ENCODE data around the gene TGOLN2. TPM values are rescaled to one million over a fixed set of nuclear protein-coding genes. Genes with fewer than 3 reads are reported as not detected.
"Not testable (repeated sequence)": the region's sequence is repeated elsewhere in the genome, so short reads cannot be mapped to it uniquely, and the experiment has no call there.

The TGOLN2 gene
- total RNA-seq, 1 donor from 2014 or later, result 171 TPM

GRCh38 chr2:85325466-85325811 is 2.4 kb downstream of the TGOLN2 start:
- Histone ChIP-seq H3K36me3 (peaks cover 55% of the 10 kb centered on the region), H3K4me3 (peak overlapping the region; percentile 71), H3K27me3 (ENCODE audit: low read depth) (no peaks in the 10 kb centered on the region), H3K27ac (no peak overlapping the region), H3K9me3 (no peaks in the 10 kb centered on the region), H3K4me1 (peaks cover 64% of the 10 kb centered on the region)
- intact Hi-C loops (cut with DNase I), result no loop called here
- no peak for DNase-seq
- TF ChIP-seq CTCF (IDR thresholded peaks at IDR 0.05), result no peak
- ATAC-seq, result no peak

DNA sequence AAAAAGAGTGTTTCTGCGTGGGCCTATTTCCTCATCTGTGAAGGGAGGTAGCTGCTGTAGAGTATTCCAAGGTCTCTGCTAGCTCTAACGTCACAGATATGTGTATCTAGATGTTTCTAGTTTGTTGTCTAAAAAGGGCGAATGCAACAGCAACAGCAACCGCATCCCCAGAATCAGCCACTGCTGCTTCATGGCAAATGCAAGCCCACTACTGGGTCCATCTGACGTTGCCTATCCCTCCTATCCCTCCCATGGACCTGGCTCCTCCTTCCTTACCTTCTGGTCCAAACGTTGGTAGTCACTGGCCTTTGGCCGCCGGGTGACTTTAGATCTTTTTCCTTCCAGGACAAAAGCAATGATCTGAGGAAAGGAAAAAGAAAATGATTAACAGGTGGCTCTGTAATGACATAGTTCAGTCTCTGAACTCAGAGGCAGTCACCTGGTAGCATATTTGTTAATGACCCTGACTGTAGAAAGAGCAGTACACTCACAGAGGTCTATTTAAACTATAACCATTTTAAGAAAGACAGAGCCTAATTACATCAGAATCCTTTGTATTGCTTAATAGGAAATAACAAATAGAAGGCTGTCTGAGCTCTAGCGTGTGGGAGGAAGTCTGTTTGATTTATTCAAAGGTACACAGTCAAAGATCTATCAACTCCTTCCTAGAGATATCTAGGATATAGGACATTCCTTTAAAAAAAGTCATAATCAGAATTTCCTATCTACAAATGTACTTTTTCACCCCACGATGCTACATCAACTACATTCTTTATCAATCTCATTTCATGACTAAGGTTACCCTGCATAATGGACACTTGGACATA is 2.9 kb downstream of the TGOLN2 start:
- Histone ChIP-seq H3K4me1 (peaks cover 70% of the 10 kb centered on the region), H3K27me3 (ENCODE audit: low read depth) (no peaks in the 10 kb centered on the region), H3K9me3 (no peaks in the 10 kb centered on the region), H3K36me3 (peaks cover 61% of the 10 kb centered on the region), H3K4me3 (peak overlapping the region; percentile 71), H3K27ac (no peak overlapping the region)
- DNase-seq (no peak), ATAC-seq (no peak)
- TF ChIP-seq CTCF (IDR thresholded peaks at IDR 0.05), result no peak
- intact Hi-C loops (cut with DNase I), result no loop called here

DNA sequence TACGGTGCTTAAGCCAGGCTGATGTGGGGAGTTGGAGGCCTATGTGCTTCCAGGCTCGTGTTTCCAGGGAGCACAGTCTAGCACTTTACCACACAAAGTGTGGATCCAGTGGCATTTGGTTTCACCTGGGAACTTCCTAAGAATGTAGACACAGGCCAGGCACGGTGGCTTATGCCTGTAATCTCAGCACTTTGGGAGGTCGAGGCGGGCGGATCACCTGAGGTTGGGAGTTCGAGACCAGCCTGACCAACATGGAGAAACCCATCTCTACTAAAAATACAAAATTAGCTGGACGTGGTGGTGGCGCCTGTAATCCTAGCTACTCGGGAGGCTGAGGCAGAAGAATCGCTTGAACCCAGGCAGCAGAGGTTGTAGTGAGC is 3.8 kb downstream of the TGOLN2 start:
- H3K4me3 ChIP-seq, result peak overlapping the region; percentile 0
- H3K27me3 ChIP-seq (ENCODE audit: low read depth); intact Hi-C loops (cut with DNase I); DNase-seq; H3K9me3 ChIP-seq; H3K27ac ChIP-seq; ATAC-seq: not testable (repeated sequence)
- H3K36me3 ChIP-seq, result peaks cover 69% of the 10 kb centered on the region
- H3K4me1 ChIP-seq, result peaks cover 78% of the 10 kb centered on the region

DNA sequence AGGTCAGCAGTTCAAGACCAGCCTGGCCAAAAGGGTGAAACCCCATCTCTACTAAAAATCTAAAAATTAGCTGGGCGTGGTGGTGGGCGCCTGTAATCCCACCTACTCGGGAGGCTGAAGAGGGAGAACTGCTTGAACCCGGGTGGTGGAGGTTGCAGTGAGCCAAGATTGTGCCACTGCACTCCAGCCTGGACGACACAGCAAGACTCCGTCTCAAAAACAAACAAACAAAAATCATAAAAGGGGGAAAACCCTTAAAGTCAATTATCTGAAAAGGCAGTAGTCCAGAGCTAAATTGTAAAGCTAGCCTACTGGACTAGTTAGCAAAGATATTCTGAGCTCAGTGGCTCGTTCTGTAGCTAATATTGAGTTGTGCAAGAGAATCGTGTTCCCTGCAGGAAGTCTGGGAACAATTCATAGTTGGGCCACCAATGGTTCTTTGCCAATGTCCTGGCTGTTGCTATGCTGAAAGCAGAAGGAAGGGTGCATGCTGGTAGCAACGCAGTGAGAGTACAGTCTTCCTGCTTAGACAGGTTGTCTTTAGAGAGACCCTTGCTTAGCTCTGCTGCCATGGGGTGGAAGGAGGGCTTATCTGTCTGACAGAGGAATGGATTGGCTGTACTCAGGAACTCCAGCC is 4.3 kb downstream of the TGOLN2 start:
- no peaks in the 10 kb centered on the region for H3K27me3 ChIP-seq (ENCODE audit: low read depth)
- intact Hi-C loops (cut with DNase I), result no loop called here
- no peak for ATAC-seq
- H3K4me3 ChIP-seq, result peak overlapping the region; percentile 0
- no peak for TF ChIP-seq CTCF (IDR thresholded peaks at IDR 0.05)
- H3K9me3 ChIP-seq, result no peaks in the 10 kb centered on the region
- H3K27ac ChIP-seq, result no peak overlapping the region
- DNase-seq, result no peak
- H3K36me3 ChIP-seq, result peaks cover 74% of the 10 kb centered on the region
- H3K4me1 ChIP-seq, result peaks cover 82% of the 10 kb centered on the region

DNA sequence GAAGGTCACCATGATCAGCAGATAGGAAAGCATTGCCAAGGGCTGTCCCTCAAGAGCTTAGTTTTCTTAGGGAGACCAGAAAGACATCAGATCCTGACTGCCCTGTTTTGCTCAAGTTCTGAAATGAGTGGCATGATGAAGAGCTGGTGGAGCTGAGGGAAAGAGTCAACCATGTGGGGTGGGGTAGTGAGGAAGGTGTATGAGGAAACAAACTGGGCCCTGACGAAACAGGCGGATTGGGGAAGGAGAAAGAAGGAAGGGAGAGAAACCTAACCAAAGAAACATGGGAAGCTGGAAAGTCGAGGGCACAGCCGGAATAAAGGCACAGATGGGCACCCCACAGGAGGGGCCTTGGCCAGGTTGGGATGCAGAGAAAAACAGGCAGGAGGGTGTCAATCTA is 8.0 kb downstream of the TGOLN2 start:
- Histone ChIP-seq H3K4me1 (peaks cover 69% of the 10 kb centered on the region), H3K4me3 (no peak overlapping the region), H3K36me3 (peaks cover 95% of the 10 kb centered on the region), H3K9me3 (no peaks in the 10 kb centered on the region), H3K27ac (no peak overlapping the region), H3K27me3 (ENCODE audit: low read depth) (no peaks in the 10 kb centered on the region)
- ATAC-seq (peak in 1 of 2 donors; percentile 42), DNase-seq (no peak)
- TF ChIP-seq CTCF (IDR thresholded peaks at IDR 0.05), result no peak
- intact Hi-C loops (cut with DNase I), result no loop called here
